HG03097 (cell line): ENCODE data around the gene TSHR.

Experiments
- ATAC-seq: cut with Tn5 transposase; IDR thresholded peaks from one replicate; pipeline ENCODE4 v1.9.1; 2021; ENCODE audit not compliant: unreplicated experiment, low FRiP score

TSHR gene

DNA sequence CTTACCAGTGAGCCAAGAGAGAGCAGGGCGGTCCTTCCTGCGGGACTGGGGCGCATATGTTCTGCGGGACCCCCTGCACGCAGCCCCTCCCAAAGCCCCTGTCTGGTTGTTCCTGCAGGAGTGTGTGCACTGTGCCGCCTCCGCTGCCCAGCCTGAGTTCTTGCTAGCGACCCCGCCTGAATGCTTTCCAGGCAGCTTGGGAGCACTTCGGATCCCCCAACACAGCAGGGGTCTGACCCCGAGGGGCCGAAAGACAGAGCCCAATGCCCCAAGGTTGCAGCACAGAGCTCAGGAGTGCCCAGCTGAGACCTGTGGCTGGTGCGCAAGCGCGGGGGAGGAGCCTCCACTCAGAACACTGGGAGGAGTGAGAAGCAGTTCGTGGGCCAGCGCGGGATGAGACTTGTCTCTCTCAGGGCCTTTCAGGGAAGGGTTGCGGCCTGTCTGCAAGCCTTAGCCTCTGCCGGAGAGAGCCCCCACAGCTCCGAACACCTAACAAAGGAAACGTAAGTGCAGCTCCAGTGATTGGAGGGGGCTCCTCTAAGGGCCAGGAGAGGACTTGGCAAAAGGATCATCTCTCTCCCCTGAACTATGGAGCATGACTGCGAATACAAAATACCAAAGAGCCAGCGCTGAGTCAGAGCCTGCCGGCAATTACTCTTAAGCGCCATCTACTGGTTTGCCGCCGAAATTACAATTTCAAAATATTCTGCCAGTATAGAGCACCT, 214.8 kb downstream of the TSHR start:
- peak; percentile 93 for ATAC-seq

GRCh38 chr14:81170829-81171195, 215.4 kb downstream of the TSHR start:
- no peak for ATAC-seq

DNA sequence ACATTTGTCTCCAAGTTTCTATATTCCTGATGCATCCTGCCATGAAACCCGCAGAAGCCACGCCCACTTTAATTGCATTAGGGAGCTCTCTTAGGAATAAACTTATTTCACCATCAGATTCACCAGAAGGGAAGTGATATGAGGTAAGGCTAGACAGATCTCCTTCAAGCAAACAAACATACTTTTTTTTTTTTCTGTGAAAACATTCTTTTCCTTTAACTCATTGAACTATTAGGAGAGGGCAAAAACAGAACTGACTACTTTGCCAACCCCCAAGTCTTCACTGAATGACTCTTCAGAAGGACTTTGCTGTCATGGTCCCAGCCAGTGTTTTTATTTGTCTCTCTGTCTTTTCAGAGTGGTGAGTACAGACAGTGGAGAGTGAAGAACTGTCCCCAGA, 216.9 kb downstream of the TSHR start:
- ATAC-seq: no peak

DNA sequence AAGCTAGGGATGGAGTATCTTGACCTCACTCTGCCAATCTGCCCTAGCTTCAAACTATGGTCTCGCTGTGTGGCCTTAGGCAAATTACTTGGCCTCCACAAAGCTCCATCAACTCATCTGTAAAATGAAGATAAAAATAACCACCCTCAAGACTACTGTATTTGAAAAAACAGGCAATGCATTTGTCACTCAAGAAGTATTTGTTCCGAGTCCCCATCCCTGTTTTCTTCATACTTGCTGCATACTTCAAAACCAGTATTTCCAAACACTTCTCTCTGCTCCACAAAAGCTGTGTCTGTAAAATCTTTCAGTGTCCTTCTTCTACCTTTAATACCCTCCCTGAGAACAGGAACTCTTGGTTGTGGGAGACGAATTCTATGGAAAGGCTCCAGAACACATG, 217.5 kb downstream of the TSHR start:
- ATAC-seq: no peak

GRCh38 chr14:81176241-81176640, 220.8 kb downstream of the TSHR start:
- no peak for ATAC-seq

DNA sequence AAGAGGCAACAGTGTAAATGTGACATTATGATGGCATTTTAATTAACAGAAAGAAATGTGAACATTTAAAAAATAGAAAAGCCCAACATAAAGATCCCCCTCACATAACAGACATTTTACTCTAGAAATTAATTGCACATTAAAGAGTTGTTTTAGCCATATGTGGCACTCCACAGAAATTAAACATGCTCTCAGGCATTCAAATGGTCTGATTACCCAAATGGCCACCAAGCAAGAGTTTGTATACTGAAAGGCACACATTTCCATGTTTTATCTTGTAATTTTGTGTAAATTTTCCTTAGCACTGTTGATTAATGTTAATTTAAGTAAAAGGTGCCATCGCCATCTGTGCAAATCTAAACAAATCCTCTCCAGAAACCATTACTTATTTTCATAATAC, 221.8 kb downstream of the TSHR start:
- ATAC-seq: no peak

DNA sequence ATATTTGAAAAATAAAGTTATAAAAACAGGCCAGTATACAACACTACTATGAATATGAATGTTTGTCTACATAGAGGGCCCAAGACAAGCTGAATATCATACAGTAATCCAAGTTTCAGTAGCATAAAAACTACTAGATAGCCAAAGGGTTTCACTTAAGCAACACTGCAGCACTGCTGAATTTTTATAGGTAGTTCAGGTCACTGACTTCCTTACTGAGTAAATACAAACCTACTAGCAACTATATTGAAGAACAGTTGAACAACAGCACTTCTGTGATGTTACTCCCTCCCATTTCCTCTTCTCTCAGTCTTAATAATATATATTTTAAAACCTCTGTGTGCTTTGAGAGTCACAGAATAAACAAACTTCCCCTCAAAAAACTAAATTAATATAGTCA, 222.6 kb downstream of the TSHR start:
- ATAC-seq: no peak

DNA sequence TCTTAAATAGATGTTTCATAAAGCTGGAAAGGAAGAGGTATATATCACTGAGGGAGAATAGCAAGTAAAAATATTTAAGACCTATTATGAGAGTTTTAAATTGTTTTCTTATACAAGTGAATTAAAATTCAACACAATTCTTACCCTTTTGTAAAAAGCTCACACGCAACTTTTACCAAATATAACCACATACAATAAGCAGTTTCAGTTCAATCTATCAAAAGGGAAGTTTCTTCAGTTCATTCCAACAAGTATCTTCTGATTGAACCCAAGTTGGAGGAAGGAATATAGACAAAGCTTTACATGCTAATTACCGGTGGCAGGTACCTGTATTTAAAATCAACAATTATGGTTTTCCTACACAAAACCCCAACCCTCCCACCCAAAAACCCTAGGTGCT, 224.2 kb downstream of the TSHR start:
- ATAC-seq: no peak

- peak; percentile 81 for ATAC-seq
Measured at GRCh38 chr14:81187832-81188522, 232.6 kb downstream of the TSHR start.

DNA sequence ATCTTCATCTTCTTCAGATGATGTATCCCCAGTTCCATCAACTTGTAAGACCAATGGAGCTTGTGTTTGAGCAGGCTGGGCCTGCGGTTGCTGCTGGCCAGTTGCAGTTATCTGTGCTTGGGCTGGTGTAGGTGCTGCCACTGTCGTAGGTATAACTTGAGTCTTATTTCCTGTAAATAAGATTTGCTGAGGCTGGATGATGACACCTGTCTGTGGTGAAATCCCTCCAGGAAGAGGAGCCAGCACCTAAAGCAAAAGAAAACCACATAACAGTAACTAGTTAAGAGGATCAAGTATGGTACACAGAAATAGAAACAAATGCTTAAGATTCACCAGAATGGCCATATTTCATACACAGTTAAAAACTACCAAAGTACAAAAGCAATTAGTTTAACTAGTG, 237.2 kb downstream of the TSHR start:
- ATAC-seq: no peak

DNA sequence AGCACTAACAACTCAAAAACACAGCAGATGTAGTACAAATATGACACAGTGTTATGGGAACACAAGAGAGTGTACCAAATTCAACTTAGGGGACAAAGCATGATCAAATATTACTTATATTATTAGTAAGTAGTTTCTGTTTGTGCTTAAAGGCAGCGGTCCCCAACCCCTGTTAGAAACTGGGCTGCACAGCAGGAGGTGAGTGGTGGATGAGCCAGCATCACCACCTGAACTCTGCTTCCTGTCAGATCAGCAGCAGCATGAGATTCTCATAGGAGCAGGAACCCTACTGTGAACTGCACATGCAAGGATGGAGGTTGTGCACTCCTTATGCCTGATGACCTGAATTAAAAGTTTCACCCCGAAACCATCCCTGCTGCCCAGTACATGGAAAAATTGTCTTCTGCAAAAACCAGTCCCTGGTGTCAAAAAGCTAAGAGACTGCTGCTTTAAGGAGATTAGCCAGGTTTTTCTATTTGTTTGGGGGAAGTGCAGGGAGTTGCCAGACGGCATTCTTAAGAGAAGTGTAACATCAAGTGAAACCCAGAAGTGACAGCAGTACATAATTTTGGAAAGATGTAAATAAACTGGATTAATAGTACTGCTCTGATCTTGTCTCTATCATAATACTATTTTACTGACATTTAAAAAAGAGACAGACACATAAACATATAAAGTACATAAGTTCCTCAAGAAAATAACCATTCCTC, 238.7 kb downstream of the TSHR start:
- ATAC-seq: peak; percentile 76
